ENCODE data around the gene ZNF530. TPM values are rescaled to one million over a fixed set of nuclear protein-coding genes. Genes with fewer than 3 reads are reported as not detected.

Gene ZNF530
- total and polyA plus RNA-seq, 9 of the 15 experiments (the other 6 are each of a cell fraction or from before 2014, with no cell fraction given) = 0.28 to 5.9 (median 4.0) TPM

- TF ChIP-seq, protein P1, sequence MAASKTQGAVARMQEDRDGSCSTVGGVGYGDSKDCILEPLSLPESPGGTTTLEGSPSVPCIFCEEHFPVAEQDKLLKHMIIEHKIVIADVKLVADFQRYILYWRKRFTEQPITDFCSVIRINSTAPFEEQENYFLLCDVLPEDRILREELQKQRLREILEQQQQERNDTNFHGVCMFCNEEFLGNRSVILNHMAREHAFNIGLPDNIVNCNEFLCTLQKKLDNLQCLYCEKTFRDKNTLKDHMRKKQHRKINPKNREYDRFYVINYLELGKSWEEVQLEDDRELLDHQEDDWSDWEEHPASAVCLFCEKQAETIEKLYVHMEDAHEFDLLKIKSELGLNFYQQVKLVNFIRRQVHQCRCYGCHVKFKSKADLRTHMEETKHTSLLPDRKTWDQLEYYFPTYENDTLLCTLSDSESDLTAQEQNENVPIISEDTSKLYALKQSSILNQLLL (CRISPR knock-in tag; IDR thresholded peaks at IDR 0.05; ENCODE audit: borderline replicate concordance) = no peak
- no peak for TF ChIP-seq EZH2 (IDR thresholded peaks at IDR 0.05; ENCODE audit: borderline replicate concordance, low read depth, low read length)
- TF ChIP-seq, protein P2, sequence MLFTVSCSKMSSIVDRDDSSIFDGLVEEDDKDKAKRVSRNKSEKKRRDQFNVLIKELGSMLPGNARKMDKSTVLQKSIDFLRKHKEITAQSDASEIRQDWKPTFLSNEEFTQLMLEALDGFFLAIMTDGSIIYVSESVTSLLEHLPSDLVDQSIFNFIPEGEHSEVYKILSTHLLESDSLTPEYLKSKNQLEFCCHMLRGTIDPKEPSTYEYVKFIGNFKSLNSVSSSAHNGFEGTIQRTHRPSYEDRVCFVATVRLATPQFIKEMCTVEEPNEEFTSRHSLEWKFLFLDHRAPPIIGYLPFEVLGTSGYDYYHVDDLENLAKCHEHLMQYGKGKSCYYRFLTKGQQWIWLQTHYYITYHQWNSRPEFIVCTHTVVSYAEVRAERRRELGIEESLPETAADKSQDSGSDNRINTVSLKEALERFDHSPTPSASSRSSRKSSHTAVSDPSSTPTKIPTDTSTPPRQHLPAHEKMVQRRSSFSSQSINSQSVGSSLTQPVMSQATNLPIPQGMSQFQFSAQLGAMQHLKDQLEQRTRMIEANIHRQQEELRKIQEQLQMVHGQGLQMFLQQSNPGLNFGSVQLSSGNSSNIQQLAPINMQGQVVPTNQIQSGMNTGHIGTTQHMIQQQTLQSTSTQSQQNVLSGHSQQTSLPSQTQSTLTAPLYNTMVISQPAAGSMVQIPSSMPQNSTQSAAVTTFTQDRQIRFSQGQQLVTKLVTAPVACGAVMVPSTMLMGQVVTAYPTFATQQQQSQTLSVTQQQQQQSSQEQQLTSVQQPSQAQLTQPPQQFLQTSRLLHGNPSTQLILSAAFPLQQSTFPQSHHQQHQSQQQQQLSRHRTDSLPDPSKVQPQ (CRISPR knock-in tag; IDR thresholded peaks at IDR 0.05; ENCODE audit: borderline replicate concordance) = no peak
- no peak for TF ChIP-seq ZNF3 (CRISPR knock-in tag; IDR thresholded peaks at IDR 0.05)
- TF ChIP-seq E2F6 (IDR thresholded peaks at IDR 0.05; ENCODE audit: borderline replicate concordance in 1 of 2, extremely low read depth in 1 of 2, insufficient read depth in 1 of 2, insufficient read length in 1 of 2, low read depth in 1 of 2, low read length in 1 of 2, poor library complexity in 1 of 2, severe bottlenecking in 1 of 2) = peak in 1 of 2 experiments; percentile 25
- TF ChIP-seq, protein P3, sequence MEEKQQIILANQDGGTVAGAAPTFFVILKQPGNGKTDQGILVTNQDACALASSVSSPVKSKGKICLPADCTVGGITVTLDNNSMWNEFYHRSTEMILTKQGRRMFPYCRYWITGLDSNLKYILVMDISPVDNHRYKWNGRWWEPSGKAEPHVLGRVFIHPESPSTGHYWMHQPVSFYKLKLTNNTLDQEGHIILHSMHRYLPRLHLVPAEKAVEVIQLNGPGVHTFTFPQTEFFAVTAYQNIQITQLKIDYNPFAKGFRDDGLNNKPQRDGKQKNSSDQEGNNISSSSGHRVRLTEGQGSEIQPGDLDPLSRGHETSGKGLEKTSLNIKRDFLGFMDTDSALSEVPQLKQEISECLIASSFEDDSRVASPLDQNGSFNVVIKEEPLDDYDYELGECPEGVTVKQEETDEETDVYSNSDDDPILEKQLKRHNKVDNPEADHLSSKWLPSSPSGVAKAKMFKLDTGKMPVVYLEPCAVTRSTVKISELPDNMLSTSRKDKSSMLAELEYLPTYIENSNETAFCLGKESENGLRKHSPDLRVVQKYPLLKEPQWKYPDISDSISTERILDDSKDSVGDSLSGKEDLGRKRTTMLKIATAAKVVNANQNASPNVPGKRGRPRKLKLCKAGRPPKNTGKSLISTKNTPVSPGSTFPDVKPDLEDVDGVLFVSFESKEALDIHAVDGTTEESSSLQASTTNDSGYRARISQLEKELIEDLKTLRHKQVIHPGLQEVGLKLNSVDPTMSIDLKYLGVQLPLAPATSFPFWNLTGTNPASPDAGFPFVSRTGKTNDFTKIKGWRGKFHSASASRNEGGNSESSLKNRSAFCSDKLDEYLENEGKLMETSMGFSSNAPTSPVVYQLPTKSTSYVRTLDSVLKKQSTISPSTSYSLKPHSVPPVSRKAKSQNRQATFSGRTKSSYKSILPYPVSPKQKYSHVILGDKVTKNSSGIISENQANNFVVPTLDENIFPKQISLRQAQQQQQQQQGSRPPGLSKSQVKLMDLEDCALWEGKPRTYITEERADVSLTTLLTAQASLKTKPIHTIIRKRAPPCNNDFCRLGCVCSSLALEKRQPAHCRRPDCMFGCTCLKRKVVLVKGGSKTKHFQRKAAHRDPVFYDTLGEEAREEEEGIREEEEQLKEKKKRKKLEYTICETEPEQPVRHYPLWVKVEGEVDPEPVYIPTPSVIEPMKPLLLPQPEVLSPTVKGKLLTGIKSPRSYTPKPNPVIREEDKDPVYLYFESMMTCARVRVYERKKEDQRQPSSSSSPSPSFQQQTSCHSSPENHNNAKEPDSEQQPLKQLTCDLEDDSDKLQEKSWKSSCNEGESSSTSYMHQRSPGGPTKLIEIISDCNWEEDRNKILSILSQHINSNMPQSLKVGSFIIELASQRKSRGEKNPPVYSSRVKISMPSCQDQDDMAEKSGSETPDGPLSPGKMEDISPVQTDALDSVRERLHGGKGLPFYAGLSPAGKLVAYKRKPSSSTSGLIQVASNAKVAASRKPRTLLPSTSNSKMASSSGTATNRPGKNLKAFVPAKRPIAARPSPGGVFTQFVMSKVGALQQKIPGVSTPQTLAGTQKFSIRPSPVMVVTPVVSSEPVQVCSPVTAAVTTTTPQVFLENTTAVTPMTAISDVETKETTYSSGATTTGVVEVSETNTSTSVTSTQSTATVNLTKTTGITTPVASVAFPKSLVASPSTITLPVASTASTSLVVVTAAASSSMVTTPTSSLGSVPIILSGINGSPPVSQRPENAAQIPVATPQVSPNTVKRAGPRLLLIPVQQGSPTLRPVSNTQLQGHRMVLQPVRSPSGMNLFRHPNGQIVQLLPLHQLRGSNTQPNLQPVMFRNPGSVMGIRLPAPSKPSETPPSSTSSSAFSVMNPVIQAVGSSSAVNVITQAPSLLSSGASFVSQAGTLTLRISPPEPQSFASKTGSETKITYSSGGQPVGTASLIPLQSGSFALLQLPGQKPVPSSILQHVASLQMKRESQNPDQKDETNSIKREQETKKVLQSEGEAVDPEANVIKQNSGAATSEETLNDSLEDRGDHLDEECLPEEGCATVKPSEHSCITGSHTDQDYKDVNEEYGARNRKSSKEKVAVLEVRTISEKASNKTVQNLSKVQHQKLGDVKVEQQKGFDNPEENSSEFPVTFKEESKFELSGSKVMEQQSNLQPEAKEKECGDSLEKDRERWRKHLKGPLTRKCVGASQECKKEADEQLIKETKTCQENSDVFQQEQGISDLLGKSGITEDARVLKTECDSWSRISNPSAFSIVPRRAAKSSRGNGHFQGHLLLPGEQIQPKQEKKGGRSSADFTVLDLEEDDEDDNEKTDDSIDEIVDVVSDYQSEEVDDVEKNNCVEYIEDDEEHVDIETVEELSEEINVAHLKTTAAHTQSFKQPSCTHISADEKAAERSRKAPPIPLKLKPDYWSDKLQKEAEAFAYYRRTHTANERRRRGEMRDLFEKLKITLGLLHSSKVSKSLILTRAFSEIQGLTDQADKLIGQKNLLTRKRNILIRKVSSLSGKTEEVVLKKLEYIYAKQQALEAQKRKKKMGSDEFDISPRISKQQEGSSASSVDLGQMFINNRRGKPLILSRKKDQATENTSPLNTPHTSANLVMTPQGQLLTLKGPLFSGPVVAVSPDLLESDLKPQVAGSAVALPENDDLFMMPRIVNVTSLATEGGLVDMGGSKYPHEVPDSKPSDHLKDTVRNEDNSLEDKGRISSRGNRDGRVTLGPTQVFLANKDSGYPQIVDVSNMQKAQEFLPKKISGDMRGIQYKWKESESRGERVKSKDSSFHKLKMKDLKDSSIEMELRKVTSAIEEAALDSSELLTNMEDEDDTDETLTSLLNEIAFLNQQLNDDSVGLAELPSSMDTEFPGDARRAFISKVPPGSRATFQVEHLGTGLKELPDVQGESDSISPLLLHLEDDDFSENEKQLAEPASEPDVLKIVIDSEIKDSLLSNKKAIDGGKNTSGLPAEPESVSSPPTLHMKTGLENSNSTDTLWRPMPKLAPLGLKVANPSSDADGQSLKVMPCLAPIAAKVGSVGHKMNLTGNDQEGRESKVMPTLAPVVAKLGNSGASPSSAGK (IDR thresholded peaks at IDR 0.05) = peak; percentile 60
- no peak for TF ChIP-seq SMARCE1 (IDR thresholded peaks at IDR 0.05)
- TF ChIP-seq KHSRP (IDR thresholded peaks at IDR 0.05) = no peak
- TF ChIP-seq CHD2 (IDR thresholded peaks at IDR 0.05; ENCODE audit: low read depth, low read length) = peak; percentile 72
- TF ChIP-seq MEIS2 (IDR thresholded peaks at IDR 0.05; ENCODE audit: partially characterized antibody) = peak; percentile 8
These were observed 21.0 kb upstream of the ZNF530 start, which contains the start of gene ZNF416 (continued) for GRCh38 chr19:57578487-57579205.

Data from K562 (cell line).